Motor neuron (in vitro differentiated cells): ENCODE data around the gene KANK2. TPM values are rescaled to one million over a fixed set of nuclear protein-coding genes. Genes with fewer than 3 reads are reported as not detected.

Source experiments
- ATAC-seq, 8 experiments: fragments of 200-7000 bp; cut with Tn5 transposase; replicated peaks in 6 of 8; 2 replicates each; pipeline ENCODE4 v1.8.0; 2021; ENCODE audit warnings: mild to moderate bottlenecking in 8 of 8, moderate library complexity in 8 of 8
- H3K27ac ChIP-seq, 2 donors: fragments of 250-450 bp; sonication (Bioruptor Pico); 2 replicates each; pipeline ENCODE4 v1.9.0; 2021; ENCODE audit warnings: antibody characterized with exemption in 2 of 2, mild to moderate bottlenecking in 2 of 2, moderate library complexity in 1 of 2
- H3K4me1 ChIP-seq, 2 donors: fragments of 250-450 bp; sonication (Bioruptor Pico); replicated peaks in 1 of 2; 2 replicates each; pipeline ENCODE4 v1.6.1; 2021; ENCODE audit warnings: antibody characterized with exemption in 2 of 2, mild to moderate bottlenecking in 2 of 2, moderate library complexity in 1 of 2
- H3K4me3 ChIP-seq, 5 donors: fragments of 250-450 bp; sonication (Bioruptor Pico); 2 replicates each; pipeline ENCODE4 v1.9.0; 2021; ENCODE audit warnings: antibody characterized with exemption in 5 of 5, mild to moderate bottlenecking in 5 of 5, moderate library complexity in 4 of 5
- WGBS, 10 experiments: fragments of 450-650 bp; shearing (Covaris generic); methylation state at CpG; one replicate each; pipeline ENCODE4 v1.0.0; 2022; 5-methylcytosine and 5-hydroxymethylcytosine counted together
- in situ Hi-C, 9 experiments: fragments of 400-800 bp; cut with MboI; loops; one replicate each; pipeline ENCODE4 v1.15.0; 2021; ENCODE audit warnings: low sequenced_read_pairs in 9 of 9, low pct_unique_long_range_greater_than_20kb in 2 of 9; ENCODE audit not compliant: unreplicated experiment in 9 of 9
- total RNA-seq, 8 experiments: library from RNA; unstranded; fragments of 300-600 nt; gene quantifications; 2 replicates each; pipeline versions ENCODE4 v1.2.3 to v1.2.4, GENCODE V29; 2022

The KANK2 gene
- total RNA-seq, 8 experiments from 2014 or later, result 3.3 to 82.6 (median 30.3) TPM

DNA sequence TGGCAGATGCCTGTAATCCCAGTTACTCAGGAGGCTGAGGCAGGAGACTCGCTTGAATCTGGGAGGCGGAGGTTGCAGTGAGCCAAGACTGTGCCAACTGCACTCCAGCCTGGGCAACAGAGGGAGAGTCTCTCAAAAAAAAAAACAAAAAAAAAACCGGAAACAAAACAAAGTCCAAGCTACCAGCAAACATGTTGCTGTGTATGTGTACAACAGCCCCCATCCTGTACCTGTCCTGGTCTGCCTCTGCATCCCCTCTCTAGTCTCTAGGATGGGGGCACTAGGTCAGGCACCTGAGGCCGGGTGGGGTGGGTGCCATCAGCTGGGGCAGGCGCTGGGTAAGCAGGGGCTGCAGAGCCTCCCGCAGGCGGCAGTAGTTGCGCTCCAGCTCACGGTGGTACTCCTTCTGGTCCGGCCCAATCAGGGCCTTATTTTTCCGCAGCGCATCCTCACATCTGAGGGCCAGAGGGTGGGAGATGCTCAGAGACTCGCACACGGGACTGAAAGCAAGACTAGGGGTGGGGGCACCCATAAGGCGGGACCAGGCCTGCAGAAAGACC lies 2.8 kb upstream of the KANK2 start:
- no peak for ATAC-seq
- Histone ChIP-seq H3K4me3 (no peak overlapping the region), H3K27ac (no peak overlapping the region), H3K4me1 (peaks cover 0 to 6% of the 10 kb centered on the region in 2 donors)
- in situ Hi-C loops, result loop anchor here in 3 of 9 experiments (10.0 kb wide), 2 partner anchors 55 to 65 kb away; no protein-coding TSS in a partner anchor
- WGBS, 10 experiments, result 40 to 93% (median 88%) methylated on average over 1 to 6 of the region's 15 CpGs; no CpG with 5 or more reads in 4 of the 10 experiments

- 40 to 100% (median 95%) methylated on average over 1 to 4 of the region's 5 CpGs; no CpG with 5 or more reads in 4 of the 10 experiments for WGBS, 10 experiments
- H3K4me3 ChIP-seq, result no peak overlapping the region
- no peak overlapping the region for H3K27ac ChIP-seq
- in situ Hi-C loops, result no loop called here
- ATAC-seq, result no peak
- H3K4me1 ChIP-seq, result peaks cover 0 to 9% of the 10 kb centered on the region in 2 donors
Observed at GRCh38 chr19:11199517-11199916, 2.2 kb upstream of the KANK2 start.

GRCh38 chr19:11198769-11199424 lies 1.6 kb upstream of the KANK2 start:
- in situ Hi-C loops, result no loop called here
- ATAC-seq, result no peak
- Histone ChIP-seq H3K4me3 (no peak overlapping the region), H3K4me1 (peaks cover 0 to 9% of the 10 kb centered on the region in 2 donors), H3K27ac (no peak overlapping the region)
- WGBS, 10 experiments, result 30 to 100% (median 83%) methylated on average over 1 to 6 of the region's 7 CpGs; no CpG with 5 or more reads in 1 of the 10 experiments

DNA sequence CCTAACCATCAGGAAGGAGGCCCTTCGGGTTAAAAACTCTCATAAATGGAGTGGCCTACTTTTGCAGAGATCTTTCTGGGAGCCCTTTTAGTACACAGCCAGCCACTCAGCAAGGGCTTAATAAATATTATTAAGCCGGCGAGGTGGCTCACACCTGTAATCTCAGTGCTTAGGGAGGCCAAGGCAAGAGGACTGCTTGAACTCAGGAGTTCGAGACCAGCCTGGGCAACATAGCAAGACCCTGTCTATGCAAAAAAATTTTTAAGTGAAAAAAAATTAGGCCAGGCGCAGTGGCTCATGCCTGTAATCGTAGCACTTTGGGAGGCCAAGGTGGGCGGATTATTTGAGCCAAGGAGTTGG lies 810 bp upstream of the KANK2 start:
- Histone ChIP-seq H3K4me1 (peaks cover 0 to 9% of the 10 kb centered on the region in 2 donors), H3K4me3 (peak overlapping the region in 4 of 5 donors; percentile 44 to 58 (median 50)), H3K27ac (no peak overlapping the region)
- ATAC-seq, result no peak
- 60 to 100% (median 86%) methylated on average over 2 to 6 of the region's 7 CpGs; no CpG with 5 or more reads in 1 of the 10 experiments for WGBS, 10 experiments
- in situ Hi-C loops, result no loop called here

- WGBS, 10 experiments, result 33 to 60% (median 40%) methylated on average over 1 to 2 of the region's 47 CpGs; no CpG with 5 or more reads in 7 of the 10 experiments
- H3K4me3 ChIP-seq, result peak overlapping the region; percentile 42 to 58 (median 50)
- in situ Hi-C loops, result no loop called here
- peaks cover 0 to 9% of the 10 kb centered on the region in 2 donors for H3K4me1 ChIP-seq
- no peak overlapping the region for H3K27ac ChIP-seq
- ATAC-seq, result peak; percentile 18 to 55 (median 44)
Observed at GRCh38 chr19:11196406-11197287, 698 bp downstream of the KANK2 start.

GRCh38 chr19:11195681-11196080 lies 1.7 kb downstream of the KANK2 start:
- H3K4me3 ChIP-seq, result no peak overlapping the region
- no peak overlapping the region for H3K27ac ChIP-seq
- WGBS, 10 experiments, result 33 to 92% (median 69%) methylated on average over 1 to 4 of the region's 12 CpGs; no CpG with 5 or more reads in 6 of the 10 experiments
- in situ Hi-C loops, result no loop called here
- peaks cover 0 to 9% of the 10 kb centered on the region in 2 donors for H3K4me1 ChIP-seq
- ATAC-seq, result no peak

DNA sequence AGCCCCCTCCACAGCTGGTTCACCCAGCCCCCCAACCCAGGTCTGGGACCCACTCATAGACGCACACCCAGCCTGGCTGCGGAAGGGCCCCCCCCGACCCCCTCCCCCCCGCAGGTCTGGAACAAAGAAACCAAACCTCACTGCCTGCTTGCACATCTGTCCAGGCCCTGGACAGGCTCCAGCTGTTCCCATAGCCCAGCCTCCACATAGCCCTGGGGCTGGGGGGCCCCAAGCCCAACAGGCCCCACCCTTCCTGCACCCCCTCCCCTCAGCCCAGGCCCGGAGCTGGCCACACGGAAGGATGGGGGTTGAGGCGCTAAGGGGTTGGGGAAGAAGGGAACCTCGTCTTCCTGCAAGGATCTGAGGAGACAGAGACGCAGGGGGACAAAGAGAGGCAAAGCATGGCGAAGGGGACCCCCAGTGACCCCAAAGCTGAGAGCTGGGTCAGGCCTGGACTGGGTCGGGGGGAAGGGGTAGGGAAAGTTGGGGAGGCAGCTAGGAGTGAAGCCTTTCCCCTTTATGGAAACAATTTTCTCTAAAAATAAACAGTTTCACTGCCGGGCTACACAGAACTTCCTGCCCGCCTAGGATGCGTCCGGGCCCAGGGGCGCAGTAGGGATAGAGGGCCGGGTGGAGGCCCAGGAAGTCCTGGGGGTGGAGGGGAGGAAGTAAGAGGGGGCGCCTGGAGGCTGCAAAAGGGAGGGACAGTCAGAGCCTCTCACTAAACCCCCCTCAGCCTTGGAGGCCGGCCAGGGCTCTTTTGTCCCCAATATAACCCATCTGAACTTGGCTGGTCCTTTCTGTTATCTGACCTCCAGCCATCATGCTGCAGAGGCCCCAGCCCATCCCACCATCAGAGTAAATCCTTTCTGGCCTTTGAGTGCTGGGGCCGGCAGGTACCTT lies 2.4 kb downstream of the KANK2 start:
- peaks cover 0 to 9% of the 10 kb centered on the region in 2 donors for H3K4me1 ChIP-seq
- H3K27ac ChIP-seq, result peak overlapping the region in 1 of 2 donors; percentile 24
- in situ Hi-C loops, result no loop called here
- 20 to 100% (median 47%) methylated on average over 1 to 3 of the region's 20 CpGs; no CpG with 5 or more reads in 6 of the 10 experiments for WGBS, 10 experiments
- H3K4me3 ChIP-seq, result no peak overlapping the region
- ATAC-seq, result peak in 2 of 8 experiments; percentile 1

GRCh38 chr19:11194173-11194572 lies 3.2 kb downstream of the KANK2 start:
- ATAC-seq, result no peak
- 30 to 80% methylated on average over 2 to 5 of the region's 8 CpGs; no CpG with 5 or more reads in 8 of the 10 experiments for WGBS, 10 experiments
- H3K4me3 ChIP-seq, result no peak overlapping the region
- H3K27ac ChIP-seq, result no peak overlapping the region
- peaks cover 0 to 9% of the 10 kb centered on the region in 2 donors for H3K4me1 ChIP-seq
- in situ Hi-C loops, result no loop called here

DNA sequence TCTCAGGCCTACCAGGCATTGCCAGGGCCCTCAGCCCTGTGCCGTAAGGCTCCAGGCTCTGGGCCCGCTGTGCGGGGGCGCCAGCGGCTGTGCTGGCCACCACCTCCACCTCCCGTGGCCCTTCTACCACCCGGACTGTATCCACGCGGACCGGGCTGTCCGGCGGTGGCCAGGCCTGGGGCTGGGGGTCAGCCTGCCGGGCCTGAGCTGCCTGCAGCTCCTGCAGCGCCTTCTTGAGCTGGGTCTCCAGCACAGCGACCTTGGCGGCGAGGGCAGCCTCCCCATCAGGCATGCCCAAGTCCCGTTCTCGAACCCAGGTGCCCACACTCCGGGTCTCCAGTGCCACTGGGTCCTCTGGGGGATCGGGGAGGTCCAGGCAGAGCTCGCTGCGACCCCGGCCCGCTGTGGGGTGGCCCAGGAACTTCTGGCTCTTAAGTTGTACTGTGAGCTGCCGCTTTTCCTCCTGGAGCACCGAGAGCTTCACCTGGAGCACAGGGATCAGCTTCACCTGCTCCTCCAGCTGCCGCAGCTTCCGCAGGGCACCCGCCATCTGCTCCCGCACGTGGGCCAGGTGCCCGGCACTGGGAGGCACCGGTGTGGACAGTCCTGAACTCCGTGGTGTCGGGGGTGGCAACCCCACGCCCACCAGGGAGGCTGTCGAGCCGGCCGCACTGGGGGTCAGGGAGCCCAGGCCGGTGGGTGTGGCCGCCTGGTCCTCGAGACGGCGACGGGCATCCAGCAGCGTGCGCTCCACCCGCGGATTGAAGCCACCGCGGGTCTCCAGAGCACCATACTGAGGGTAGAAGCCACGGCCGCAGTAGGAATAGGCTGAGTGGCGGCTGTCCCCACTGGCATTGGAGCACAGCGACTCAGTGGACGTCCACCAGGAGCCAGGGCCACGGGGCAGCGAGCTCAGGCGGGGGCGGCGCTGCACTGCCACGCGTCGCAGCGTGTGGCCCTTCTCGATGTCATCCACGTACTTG lies 4.1 kb downstream of the KANK2 start:
- Histone ChIP-seq H3K27ac (no peak overlapping the region), H3K4me1 (peaks cover 0 to 3% of the 10 kb centered on the region in 2 donors), H3K4me3 (no peak overlapping the region)
- in situ Hi-C loops, result no loop called here
- WGBS, 10 experiments, result 92 to 100% (median 95%) methylated on average over 1 to 5 of the region's 68 CpGs; no CpG with 5 or more reads in 6 of the 10 experiments
- ATAC-seq, result no peak

- no peak overlapping the region for H3K27ac ChIP-seq
- ATAC-seq, result no peak
- in situ Hi-C loops, result no loop called here
- 60 to 100% (median 78%) methylated on average over 1 to 5 of the region's 5 CpGs for WGBS, 10 experiments
- H3K4me3 ChIP-seq, result no peak overlapping the region
- H3K4me1 ChIP-seq, result peaks cover 0 to 3% of the 10 kb centered on the region in 2 donors
Observed at GRCh38 chr19:11191934-11192333, 5.4 kb downstream of the KANK2 start.

DNA sequence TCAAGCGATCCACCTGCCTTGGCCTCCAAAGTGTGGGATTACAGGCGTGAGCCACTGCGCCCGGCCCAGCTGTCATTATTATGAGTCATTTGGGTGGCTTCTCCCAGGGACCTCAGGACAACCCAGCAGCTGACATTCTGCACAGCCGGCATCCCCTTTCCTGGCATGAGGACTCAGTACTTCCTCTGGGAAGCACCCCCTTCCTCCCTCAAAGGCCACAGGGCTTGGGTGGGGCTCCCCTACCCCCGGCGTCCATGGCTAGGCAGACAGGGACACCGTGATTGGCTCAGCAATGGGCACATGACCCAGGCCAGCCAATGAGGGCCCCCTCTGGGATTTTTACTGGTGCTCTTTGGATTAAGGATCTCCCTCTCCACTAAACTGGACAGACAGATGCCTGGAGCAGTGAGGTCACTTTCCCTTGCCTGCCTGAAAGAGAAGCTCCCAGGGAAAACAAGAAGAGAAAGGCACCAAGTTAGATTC lies 6.0 kb downstream of the KANK2 start:
- H3K4me3 ChIP-seq, result no peak overlapping the region
- peak in 3 of 8 experiments; percentile 53 to 85 (median 82) for ATAC-seq
- in situ Hi-C loops, result no loop called here
- 5 to 100% (median 100%) methylated on average over 2 to 4 of the region's 8 CpGs; no CpG with 5 or more reads in 7 of the 10 experiments for WGBS, 10 experiments
- H3K27ac ChIP-seq, result no peak overlapping the region
- peaks cover 0 to 3% of the 10 kb centered on the region in 2 donors for H3K4me1 ChIP-seq
